H1 (cell line): ENCODE results near the gene LDLR. TPM values are rescaled to one million over a fixed set of nuclear protein-coding genes. Genes with fewer than 3 reads are reported as not detected.

ENCODE experiments used
- CTCF ChIA-PET: fragments of 300-600 bp; sonication (Branson Sonifier 250); formaldehyde crosslinking; loops from one replicate; lab custom pipeline; 2021; ENCODE audit not compliant: partially characterized antibody; lab: Charles Lee
- POLR2A ChIA-PET: fragments of 300-600 bp; sonication (Branson Sonifier 250); formaldehyde crosslinking; loops from one replicate; lab custom pipeline; 2021; ENCODE audit warnings: inconsistent platforms; ENCODE audit not compliant: partially characterized antibody; lab: Charles Lee
- DNase-seq, 2 experiments: peaks; one replicate each; pipeline versions ENCODE4 v3.0.0 to v3.0.0-alpha.2; 2010 to 2022; ENCODE audit warnings: low spot score in 2 of 2, low read depth in 1 of 2, mixed read lengths in 1 of 2
- FAIRE-seq: peaks from 2 replicates; lab custom pipeline; 2011; peaks lifted over from hg19 to GRCh38; lab: Jason Lieb, UNC
- H2AFZ ChIP-seq: 2 replicates; pipeline ENCODE4 v1.8.1; 2012; ENCODE audit warnings: low read length, inconsistent platforms
- H2AK5ac ChIP-seq: 2 replicates; pipeline ENCODE4 v1.6.1; 2013; ENCODE audit warnings: low read depth, low read length
- H2BK120ac ChIP-seq: replicated peaks from 2 replicates; pipeline ENCODE3; 2013; ENCODE audit warnings: low read depth, low read length, inconsistent platforms
- H2BK12ac ChIP-seq: 2 replicates; pipeline ENCODE4 v1.6.1; 2013; ENCODE audit warnings: low read depth, low read length
- H2BK15ac ChIP-seq: 2 replicates; pipeline ENCODE4 v1.6.1; 2013; ENCODE audit warnings: low read length
- H2BK20ac ChIP-seq: 2 replicates; pipeline ENCODE4 v1.6.1; 2013; ENCODE audit warnings: low read length
- H2BK5ac ChIP-seq: 2 replicates; pipeline ENCODE4 v1.6.1; 2013; ENCODE audit warnings: low read depth, low read length
- H3K14ac ChIP-seq: 2 replicates; pipeline ENCODE4 v1.6.1; 2013; ENCODE audit warnings: inconsistent platforms; ENCODE audit not compliant: insufficient read length
- H3K18ac ChIP-seq: 2 replicates; pipeline ENCODE4 v1.6.1; 2013; ENCODE audit warnings: low read length; ENCODE audit errors: extremely low read depth
- H3K23ac ChIP-seq: 2 replicates; pipeline ENCODE4 v1.6.1; 2013; ENCODE audit warnings: inconsistent platforms; ENCODE audit not compliant: insufficient read length
- H3K23me2 ChIP-seq: 2 replicates; pipeline ENCODE4 v1.6.1; 2013; ENCODE audit warnings: low read depth, low read length
- H3K27ac ChIP-seq: 2 replicates; pipeline ENCODE4 v1.6.1; 2011; ENCODE audit warnings: low read depth, low read length, inconsistent platforms
- H3K27me3 ChIP-seq, 4 experiments: replicated peaks in 1 of 4; 1 replicate in 1 of 4; 2 replicates in 3 of 4; pipeline versions ENCODE4 v1.6.1 to v1.8.1; 2011 to 2013; ENCODE audit warnings: low read length in 3 of 4, mild to moderate bottlenecking in 3 of 4, inconsistent platforms in 2 of 4, mixed read lengths in 2 of 4, moderate library complexity in 1 of 4; ENCODE audit not compliant: control insufficient read depth in 3 of 4, insufficient read depth in 3 of 4; ENCODE audit errors: extremely low read depth in 1 of 4
- H3K36me3 ChIP-seq, 4 experiments: 2 replicates each; pipeline versions ENCODE4 v1.6.1 to v1.8.1; 2011 to 2013; ENCODE audit warnings: mild to moderate bottlenecking in 4 of 4, low read length in 3 of 4, moderate library complexity in 2 of 4, control low read depth in 1 of 4, inconsistent platforms in 1 of 4; ENCODE audit not compliant: insufficient read depth in 4 of 4, control insufficient read depth in 2 of 4
- H3K4ac ChIP-seq: replicated peaks from 2 replicates; pipeline ENCODE3; 2013; ENCODE audit warnings: low read length, low read depth, mixed read lengths, inconsistent platforms; ENCODE audit not compliant: insufficient read length
- H3K4me1 ChIP-seq, 4 experiments: replicated peaks in 1 of 4; 1 replicate in 1 of 4; 2 replicates in 3 of 4; pipeline versions ENCODE4 v1.6.1 to v1.8.1; 2011 to 2013; ENCODE audit warnings: low read length in 3 of 4, inconsistent platforms in 2 of 4, mixed read lengths in 1 of 4; ENCODE audit not compliant: insufficient read depth in 4 of 4, control insufficient read depth in 3 of 4
- H3K4me2 ChIP-seq, 2 experiments: 2 replicates each; pipeline versions ENCODE4 v1.6.1 to v1.8.1; 2011 to 2013; ENCODE audit warnings: low read depth in 2 of 2, low read length in 2 of 2, control low read depth in 1 of 2, inconsistent platforms in 1 of 2, mild to moderate bottlenecking in 1 of 2; ENCODE audit not compliant: insufficient read depth in 1 of 2
- H3K4me3 ChIP-seq, 4 experiments: fragments of 200-600, 300-600 bp in 1 of 4; sonication (generic), shearing (Covaris generic), sonication (Bioruptor Twin) in 1 of 4; 2 replicates each; pipeline versions ENCODE4 v1.5.1 to v1.8.1; 2011 to 2016; ENCODE audit warnings: low read length in 4 of 4, low read depth in 3 of 4, control low read depth in 2 of 4, inconsistent platforms in 2 of 4, mild to moderate bottlenecking in 2 of 4, mixed read lengths in 1 of 4, moderate library complexity in 1 of 4; ENCODE audit not compliant: insufficient read depth in 2 of 4; ENCODE audit errors: extremely low read depth in 1 of 4
- H3K56ac ChIP-seq: replicated peaks from 2 replicates; pipeline ENCODE3; 2013; ENCODE audit warnings: low read depth, mild to moderate bottlenecking, mixed read lengths, low read length, inconsistent platforms; ENCODE audit not compliant: insufficient read length
- H3K79me1 ChIP-seq: 2 replicates; pipeline ENCODE4 v1.6.1; 2013; ENCODE audit warnings: low read depth, low read length, control low read depth
- H3K79me2 ChIP-seq, 2 experiments: 2 replicates each; pipeline versions ENCODE4 v1.6.1 to v1.8.1; 2012 to 2013; ENCODE audit warnings: low read length in 2 of 2, mild to moderate bottlenecking in 2 of 2, inconsistent platforms in 1 of 2; ENCODE audit not compliant: insufficient read depth in 2 of 2, control insufficient read depth in 1 of 2
- H3K9ac ChIP-seq, 4 experiments: replicated peaks in 1 of 4; 1 replicate in 1 of 4; 2 replicates in 3 of 4; pipeline versions ENCODE4 v1.6.1 to v1.8.1; 2011 to 2013; ENCODE audit warnings: low read depth in 3 of 4, low read length in 3 of 4, control low read depth in 2 of 4, mild to moderate bottlenecking in 2 of 4, moderate library complexity in 2 of 4, inconsistent platforms in 1 of 4; ENCODE audit errors: extremely low read depth in 1 of 4
- H3K9me3 ChIP-seq, 2 experiments: 2 replicates each; pipeline versions ENCODE4 v1.6.1 to v1.8.1; 2012 to 2013; ENCODE audit warnings: mild to moderate bottlenecking in 2 of 2, moderate library complexity in 2 of 2, control low read depth in 1 of 2, inconsistent platforms in 1 of 2, low read depth in 1 of 2, low read length in 1 of 2, mixed read lengths in 1 of 2; ENCODE audit not compliant: insufficient read depth in 2 of 2
- H4K20me1 ChIP-seq, 2 experiments: replicated peaks in 1 of 2; 2 replicates each; pipeline versions ENCODE3 to v1.8.1; 2011 to 2013; ENCODE audit warnings: inconsistent platforms in 2 of 2, low read length in 2 of 2, mild to moderate bottlenecking in 1 of 2; ENCODE audit not compliant: insufficient read depth in 2 of 2, control insufficient read depth in 1 of 2
- H4K5ac ChIP-seq: 2 replicates; pipeline ENCODE4 v1.6.1; 2013; ENCODE audit warnings: low read length, low read depth, mixed read lengths, inconsistent platforms; ENCODE audit not compliant: insufficient read length
- H4K8ac ChIP-seq: 2 replicates; pipeline ENCODE4 v1.8.0; 2013; ENCODE audit warnings: mild to moderate bottlenecking, moderate library complexity, low read length, inconsistent platforms; ENCODE audit not compliant: insufficient read depth; ENCODE audit errors: extremely low read depth
- H4K91ac ChIP-seq: replicated peaks from 2 replicates; pipeline ENCODE3; 2013; ENCODE audit warnings: low read length, mixed read lengths, inconsistent platforms; ENCODE audit not compliant: insufficient read length
- BRCA1 ChIP-seq: IDR thresholded peaks from 2 replicates; pipeline ENCODE4 v1.6.1; 2012; ENCODE audit warnings: low read depth, low read length, improper control_type of control experiment
- CEBPB ChIP-seq: IDR thresholded peaks from 2 replicates; pipeline ENCODE4 v1.6.1; 2012; ENCODE audit warnings: low read depth, low read length
- WGBS, 2 experiments: shearing (Covaris generic) in 1 of 2; methylation state at CpG; one replicate each; pipeline versions ENCODE4 v1.1.6 to v1.1.7; 2013 to 2015; ENCODE audit warnings: low lambda C conversion rate in 2 of 2, mixed read lengths in 2 of 2, inconsistent platforms in 1 of 2, low coverage in 1 of 2, missing lambda C conversion rate in 1 of 2; ENCODE audit not compliant: insufficient replicate concordance in 2 of 2, insufficient coverage in 1 of 2, insufficient read length in 1 of 2; ENCODE audit errors: extremely low coverage in 1 of 2, missing lambda C conversion rate in 1 of 2; 5-methylcytosine and 5-hydroxymethylcytosine counted together
- microRNA-seq, 2 experiments: library from miRNA; unstranded; fragments of <30 nt; microRNA quantifications; one replicate each; pipeline versions ENCODE4 to v1.2.0, GENCODE V29; 2016 to 2020; ENCODE audit warnings: borderline microRNAs expressed in 2 of 2, borderline number of aligned reads in 2 of 2, borderline replicate concordance in 1 of 2
- polyA plus RNA-seq, 7 experiments: library from polyadenylated mRNA; depleted of rRNA in 3 of 7; stranded (reverse) in 5 of 7; unstranded in 2 of 7; fragments of >200 nt in 5 of 7; fragments of 200-250 nt in 2 of 7; gene quantifications; 1 replicate in 5 of 7; 2 replicates in 1 of 7; 4 replicates in 1 of 7; pipeline versions ENCODE4 v1.2.1 to v1.2.3, GENCODE V29; 2011 to 2013; ENCODE audit warnings: missing spikeins in 2 of 7, mixed read lengths in 2 of 7
- total RNA-seq: library from RNA; stranded (reverse); fragmentation: NEBNext Ultra II Directional; extraction: Animal tissue kit (Norgen Biotek cat#: 25700); gene quantifications from 2 replicates; pipeline ENCODE4 v1.2.1, GENCODE V29; 2021

The LDLR gene
- total and polyA plus RNA-seq, 2 of the 8 experiments (the other 6 are each of a cell fraction or from before 2014, with no cell fraction given): 70.1 to 118 TPM

DNA sequence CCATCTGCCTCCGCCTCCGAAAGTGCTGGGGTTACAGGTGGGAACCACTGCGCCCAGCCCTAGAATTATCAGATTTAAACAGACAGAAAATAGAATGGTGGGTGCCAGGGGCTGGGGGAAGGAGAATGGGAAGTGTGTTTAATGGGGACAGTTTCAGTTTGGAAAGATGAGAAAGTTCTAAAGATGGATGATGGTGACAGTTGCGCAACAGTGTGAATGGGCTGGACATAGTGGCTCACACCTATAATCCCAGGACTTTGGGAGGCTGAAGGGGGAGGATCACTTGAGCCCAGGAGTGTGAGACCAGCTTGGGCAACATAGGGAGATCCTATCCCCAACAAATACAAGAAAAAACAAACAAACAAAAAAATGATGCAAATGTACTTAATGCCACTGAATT lies 92.2 kb downstream of the LDLR start:
- Histone ChIP-seq H2BK120ac (no peak overlapping the region), H3K9me3 (no peaks in the 10 kb centered on the region)
- TF ChIP-seq BRCA1 (no peak), CEBPB (peak; percentile 87; the same call in 1 of the 2 replicates)
- TF ChIP-seq, all 59 proteins: peak for 1
- no peak overlapping the region for H4K5ac ChIP-seq
- CTCF ChIA-PET: interaction anchor here (0.7 kb wide), 1 partner anchor 145 kb away, joined by 4 read pairs; no protein-coding TSS in a partner anchor
- no peaks in the 10 kb centered on the region for H3K27me3 ChIP-seq
- no peak overlapping the region for H2AFZ ChIP-seq
- DNase-seq (no peak), FAIRE-seq (no peak)
- H3K14ac ChIP-seq: no peak overlapping the region
- H4K8ac ChIP-seq: no peak overlapping the region
- H3K18ac ChIP-seq: no peak overlapping the region
- no peak overlapping the region for H2AK5ac ChIP-seq
- no peak overlapping the region for H3K23ac ChIP-seq
- H3K4me1 ChIP-seq: peaks cover 0 to 3% (median 2%) of the 10 kb centered on the region in 4 experiments; a peak in 2 of 7 replicates
- no peak overlapping the region for H3K4me2 ChIP-seq
- no peaks in the 10 kb centered on the region for H3K23me2 ChIP-seq
- H3K4ac ChIP-seq: no peak overlapping the region
- no peak overlapping the region for H2BK15ac ChIP-seq
- H2BK5ac ChIP-seq: no peak overlapping the region
- H2BK12ac ChIP-seq: no peak overlapping the region
- H4K20me1 ChIP-seq: no peaks in the 10 kb centered on the region
- POLR2A ChIA-PET: no interaction called here
- H2BK20ac ChIP-seq: no peak overlapping the region
- H4K91ac ChIP-seq: no peak overlapping the region
- no peaks in the 10 kb centered on the region for H3K79me2 ChIP-seq
- H3K27ac ChIP-seq: no peak overlapping the region
- no peak overlapping the region for H3K9ac ChIP-seq
- no peak overlapping the region for H3K4me3 ChIP-seq
- WGBS, 2 experiments: 91% methylated on average over 4 of the region's 4 CpGs; no CpG with 5 or more reads in 1 of the 2 experiments
- H3K56ac ChIP-seq: no peak overlapping the region
- H3K79me1 ChIP-seq: no peaks in the 10 kb centered on the region; the same call in 1 of the 2 replicates
- H3K36me3 ChIP-seq: peaks cover 0 to 8% (median 2%) of the 10 kb centered on the region in 4 experiments; a peak in 6 of 8 replicates

Small RNAs within 50 kb of the gene (microRNA-seq; reads per million reads assigned to microRNA genes)
- gene MIR6886: 0 to 0.61 reads per million in 2 experiments

Other genes with a start within 250 kb of the LDLR start
- gene C19orf38, start 241.0 kb upstream of the LDLR start, total RNA-seq: 0.27 TPM in 1 of 2 replicates, not detected in the other
- 0.53 and 0.77 TPM in 2 replicates for gene C19orf38, start 241.0 kb upstream of the LDLR start, polyA plus RNA-seq (2011; rRNA removed)
- 134 and 136 TPM in 2 replicates for gene CARM1, start 217.9 kb upstream of the LDLR start, total RNA-seq
- 164 and 270 TPM in 2 replicates for gene CARM1, start 217.9 kb upstream of the LDLR start, polyA plus RNA-seq (2011; rRNA removed)
- gene YIPF2, start 160.8 kb upstream of the LDLR start, total RNA-seq: 47.5 and 48.3 TPM in 2 replicates
- 112 and 151 TPM in 2 replicates for gene YIPF2, start 160.8 kb upstream of the LDLR start, polyA plus RNA-seq (2011; rRNA removed)
- 22.5 and 24.0 TPM in 2 replicates for gene TIMM29, start 160.7 kb upstream of the LDLR start, total RNA-seq
- 15.9 and 24.2 TPM in 2 replicates for gene TIMM29, start 160.7 kb upstream of the LDLR start, polyA plus RNA-seq (2011; rRNA removed)
- 263 TPM in 2 replicates for gene SMARCA4, start 128.4 kb upstream of the LDLR start, total RNA-seq
- gene SMARCA4, start 128.4 kb upstream of the LDLR start, polyA plus RNA-seq (2011; rRNA removed): 86.4 and 137 TPM in 2 replicates
- gene SPC24, start 66.3 kb downstream of the LDLR start, total RNA-seq: 42.4 and 49.9 TPM in 2 replicates
- gene SPC24, start 66.3 kb downstream of the LDLR start, polyA plus RNA-seq (2011; rRNA removed): 17.7 and 18.0 TPM in 2 replicates
- gene KANK2, start 108.1 kb downstream of the LDLR start, total RNA-seq: 42.3 and 47.9 TPM in 2 replicates
- 25.2 and 47.7 TPM in 2 replicates for gene KANK2, start 108.1 kb downstream of the LDLR start, polyA plus RNA-seq (2011; rRNA removed)
- gene ANGPTL8, start 150.2 kb downstream of the LDLR start, total RNA-seq: not detected in 2 replicates
- not detected in 2 replicates for gene ANGPTL8, start 150.2 kb downstream of the LDLR start, polyA plus RNA-seq (2011; rRNA removed)
- gene DOCK6, start 173.1 kb downstream of the LDLR start, total RNA-seq: 44.1 and 54.7 TPM in 2 replicates
- gene DOCK6, start 173.1 kb downstream of the LDLR start, polyA plus RNA-seq (2011; rRNA removed): 25.5 and 48.4 TPM in 2 replicates
- gene TSPAN16, start 206.7 kb downstream of the LDLR start, total RNA-seq: not detected in 2 replicates
- not detected in 2 replicates for gene TSPAN16, start 206.7 kb downstream of the LDLR start, polyA plus RNA-seq (2011; rRNA removed)